ENCODE measurements around the gene USP48.

The USP48 gene

DNA sequence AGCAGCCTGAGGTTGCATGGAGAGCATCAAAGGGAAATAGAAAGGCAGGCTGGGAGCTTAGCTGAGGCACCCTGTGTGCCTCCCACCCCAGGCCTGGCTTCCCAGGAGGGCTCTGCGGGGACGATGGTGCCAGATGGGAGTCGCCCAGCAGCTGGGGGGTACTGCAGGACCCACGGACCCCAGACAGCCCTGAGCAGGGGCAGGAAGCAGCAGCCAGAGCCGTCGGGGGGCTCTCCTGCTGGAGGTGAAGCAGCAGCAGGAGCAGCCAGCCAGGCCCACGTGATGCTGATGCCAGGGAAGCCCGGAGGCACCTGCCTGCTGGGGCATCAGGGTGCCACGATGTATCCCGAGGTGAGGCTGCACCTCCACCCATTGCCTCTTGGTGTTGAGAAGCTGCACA is 134.2 kb downstream of the USP48 start:
- Histone ChIP-seq H3K79me2 (ENCODE audit: low read length) (no peaks in the 10 kb centered on the region), H3K36me3 (replicated peaks; ENCODE audit: low read depth, low read length) (no peaks in the 10 kb centered on the region), H3K27ac (ENCODE audit: low read length) (no peak overlapping the region), H3K4me3 (ENCODE audit: low read length) (no peak overlapping the region), H2AFZ (ENCODE audit: low read depth, low read length) (no peak overlapping the region), H3K4me2 (ENCODE audit: low read length) (no peak overlapping the region), H3K27me3 (ENCODE audit: low read depth, low read length) (no peaks in the 10 kb centered on the region), H3K4me1 (ENCODE audit: low read length) (peaks cover 16% of the 10 kb centered on the region; the same call in 1 of the 2 replicates), H4K20me1 (ENCODE audit: insufficient read depth, low read length) (no peaks in the 10 kb centered on the region), H3K9ac (ENCODE audit: low read length) (no peak overlapping the region), H3K9me3 (ENCODE audit: insufficient read depth, low read length) (no peaks in the 10 kb centered on the region)
- TF ChIP-seq CTCF (IDR thresholded peaks at IDR 0.05; ENCODE audit: low read depth, low read length) (no peak), EZH2phosphoT487 (IDR thresholded peaks at IDR 0.05; ENCODE audit: low read depth) (no peak)

DNA sequence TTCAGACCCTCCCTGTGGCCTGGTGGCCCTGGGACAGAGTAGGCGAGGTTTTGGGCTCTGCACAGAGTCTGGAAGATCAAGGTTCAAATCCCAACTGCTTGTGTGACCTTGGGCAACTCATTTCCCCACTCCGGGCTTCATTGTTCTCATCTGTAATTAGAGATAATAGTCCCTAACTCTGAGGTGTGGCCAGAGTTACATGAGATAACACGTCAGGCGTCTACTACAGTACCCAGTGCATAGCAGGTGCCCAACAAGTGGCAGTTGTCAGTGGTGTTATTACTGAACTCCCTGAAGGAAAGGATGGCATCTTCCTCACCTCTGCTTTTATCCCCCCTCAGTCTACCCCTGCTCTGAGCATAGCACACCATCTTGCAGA is 134.6 kb downstream of the USP48 start:
- no peak overlapping the region for H2AFZ ChIP-seq (ENCODE audit: low read depth, low read length)
- no peak overlapping the region for H3K9ac ChIP-seq (ENCODE audit: low read length)
- no peak overlapping the region for H3K4me2 ChIP-seq (ENCODE audit: low read length)
- no peaks in the 10 kb centered on the region for H3K79me2 ChIP-seq (ENCODE audit: low read length)
- no peaks in the 10 kb centered on the region for H4K20me1 ChIP-seq (ENCODE audit: insufficient read depth, low read length)
- no peak overlapping the region for H3K4me3 ChIP-seq (ENCODE audit: low read length)
- no peaks in the 10 kb centered on the region for H3K36me3 ChIP-seq (replicated peaks; ENCODE audit: low read depth, low read length)
- H3K9me3 ChIP-seq (ENCODE audit: insufficient read depth, low read length): no peaks in the 10 kb centered on the region
- TF ChIP-seq CTCF (IDR thresholded peaks at IDR 0.05; ENCODE audit: low read depth, low read length) (no peak), EZH2phosphoT487 (IDR thresholded peaks at IDR 0.05; ENCODE audit: low read depth) (no peak)
- peaks cover 16% of the 10 kb centered on the region; the same call in 1 of the 2 replicates for H3K4me1 ChIP-seq (ENCODE audit: low read length)
- no peaks in the 10 kb centered on the region for H3K27me3 ChIP-seq (ENCODE audit: low read depth, low read length)
- no peak overlapping the region for H3K27ac ChIP-seq (ENCODE audit: low read length)

GRCh38 chr1:21647431-21648351 is 135.3 kb downstream of the USP48 start:
- Histone ChIP-seq H3K4me2 (ENCODE audit: low read length) (no peak overlapping the region), H3K9me3 (ENCODE audit: insufficient read depth, low read length) (no peaks in the 10 kb centered on the region), H3K27ac (ENCODE audit: low read length) (no peak overlapping the region), H3K9ac (ENCODE audit: low read length) (no peak overlapping the region), H2AFZ (ENCODE audit: low read depth, low read length) (no peak overlapping the region), H4K20me1 (ENCODE audit: insufficient read depth, low read length) (no peaks in the 10 kb centered on the region), H3K4me1 (ENCODE audit: low read length) (peaks cover 16% of the 10 kb centered on the region; the same call in 1 of the 2 replicates), H3K79me2 (ENCODE audit: low read length) (no peaks in the 10 kb centered on the region), H3K27me3 (ENCODE audit: low read depth, low read length) (no peaks in the 10 kb centered on the region), H3K36me3 (replicated peaks; ENCODE audit: low read depth, low read length) (no peaks in the 10 kb centered on the region), H3K4me3 (ENCODE audit: low read length) (no peak overlapping the region)
- no peak for TF ChIP-seq CTCF (IDR thresholded peaks at IDR 0.05; ENCODE audit: low read depth, low read length)
- no peak for TF ChIP-seq EZH2phosphoT487 (IDR thresholded peaks at IDR 0.05; ENCODE audit: low read depth)

DNA sequence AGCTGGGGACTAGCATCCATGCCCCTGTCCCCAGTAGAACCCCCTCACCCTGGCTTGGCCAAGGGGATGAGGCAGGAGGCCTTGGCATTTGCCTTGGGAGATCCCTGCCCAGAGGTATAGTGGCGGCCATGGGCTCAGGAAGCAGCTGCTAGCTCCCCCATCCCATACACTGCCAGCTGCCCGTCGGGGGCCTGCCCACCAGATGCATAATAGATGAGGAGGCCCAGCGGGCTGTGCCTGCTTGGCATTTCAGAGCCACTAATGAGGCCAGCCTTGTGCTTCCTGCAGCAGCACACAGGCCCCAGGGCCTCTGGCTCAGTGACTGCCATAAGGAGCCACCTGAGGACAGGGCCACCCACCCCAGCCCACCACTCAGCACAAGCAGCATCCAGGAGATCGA is 137.4 kb downstream of the USP48 start:
- no peaks in the 10 kb centered on the region for H4K20me1 ChIP-seq (ENCODE audit: insufficient read depth, low read length)

More for the DNA sequence above, 137.4 kb downstream of the USP48 start:
- no peaks in the 10 kb centered on the region for H3K9me3 ChIP-seq (ENCODE audit: insufficient read depth, low read length)
- H3K4me3 ChIP-seq (ENCODE audit: low read length): no peak overlapping the region
- no peak overlapping the region for H3K27ac ChIP-seq (ENCODE audit: low read length)
- no peak overlapping the region for H3K9ac ChIP-seq (ENCODE audit: low read length)
- TF ChIP-seq CTCF (IDR thresholded peaks at IDR 0.05; ENCODE audit: low read depth, low read length) (no peak), EZH2phosphoT487 (IDR thresholded peaks at IDR 0.05; ENCODE audit: low read depth) (no peak)
- no peak overlapping the region for H2AFZ ChIP-seq (ENCODE audit: low read depth, low read length)
- H3K27me3 ChIP-seq (ENCODE audit: low read depth, low read length): no peaks in the 10 kb centered on the region
- no peak overlapping the region for H3K4me2 ChIP-seq (ENCODE audit: low read length)
- H3K36me3 ChIP-seq (replicated peaks; ENCODE audit: low read depth, low read length): no peaks in the 10 kb centered on the region
- peaks cover 7% of the 10 kb centered on the region; the same call in 1 of the 2 replicates for H3K4me1 ChIP-seq (ENCODE audit: low read length)
- no peaks in the 10 kb centered on the region for H3K79me2 ChIP-seq (ENCODE audit: low read length)
